SK-N-SH (cell line): ENCODE measurements around the gene PEX10. TPM values are rescaled to one million over a fixed set of nuclear protein-coding genes. Genes with fewer than 3 reads are reported as not detected.

ENCODE experiments used
- CTCF ChIA-PET: fragments of 300-600, 350-600 bp; formaldehyde crosslinking; extraction: SDS; loops from one replicate; lab custom pipeline; 2021; lab: Yijun Ruan, JAX
- POLR2A ChIA-PET: fragments of 350-600 bp; sonication (Branson Sonifier 250); formaldehyde crosslinking; extraction: SDS; loops from one replicate; lab custom pipeline; 2020; ENCODE audit warnings: antibody characterized with exemption, inconsistent platforms; lab: Yijun Ruan, JAX
- DNase-seq: peaks from one replicate; pipeline ENCODE4 v3.0.0; 2012
- H2AFZ ChIP-seq: fragments of 200-600 bp; sonication (generic); 2 replicates; pipeline ENCODE4 v1.8.1; 2016; ENCODE audit warnings: antibody characterized with exemption, mild to moderate bottlenecking, low read depth
- H3F3A ChIP-seq: fragments of 200-600 bp; sonication (generic); replicated peaks from 2 replicates; pipeline ENCODE3; 2016; ENCODE audit warnings: antibody characterized with exemption, mild to moderate bottlenecking; ENCODE audit not compliant: insufficient read depth
- H3K27ac ChIP-seq, 2 experiments: fragments of 200-500 bp in 1 of 2; fragments of 200-600 bp in 1 of 2; sonication (Bioruptor generic) in 1 of 2; sonication (generic), shearing (Covaris generic) in 1 of 2; 2 replicates each; pipeline versions ENCODE4 v1.5.1 to v1.6.1; 2014 to 2016; ENCODE audit warnings: low read depth in 2 of 2, inconsistent platforms in 1 of 2, low read length in 1 of 2, mild to moderate bottlenecking in 1 of 2, mixed read lengths in 1 of 2
- H3K27me3 ChIP-seq: fragments of 200-600 bp; sonication (generic), shearing (Covaris generic); 2 replicates; pipeline ENCODE4 v1.6.1; 2016; ENCODE audit warnings: mixed run types; ENCODE audit not compliant: insufficient read depth
- H3K36me3 ChIP-seq, 2 experiments: fragments of 200-500 bp in 1 of 2; fragments of 200-600 bp in 1 of 2; sonication (Bioruptor generic) in 1 of 2; sonication (generic) in 1 of 2; replicated peaks in 1 of 2; 2 replicates each; pipeline versions ENCODE3 to v1.5.1; 2014 to 2016; ENCODE audit warnings: low read length in 1 of 2, mild to moderate bottlenecking in 1 of 2; ENCODE audit not compliant: insufficient read depth in 2 of 2, control insufficient read depth in 1 of 2
- H3K4me1 ChIP-seq, 2 experiments: fragments of 200-500 bp in 1 of 2; fragments of 200-600 bp in 1 of 2; sonication (Bioruptor generic) in 1 of 2; sonication (generic), shearing (Covaris generic) in 1 of 2; 2 replicates each; pipeline versions ENCODE4 v1.5.1 to v1.6.1; 2014 to 2016; ENCODE audit warnings: low read depth in 1 of 2, low read length in 1 of 2, mixed run types in 1 of 2; ENCODE audit not compliant: insufficient read depth in 2 of 2, control insufficient read depth in 1 of 2
- H3K4me2 ChIP-seq: fragments of 200-600 bp; sonication (generic), shearing (Covaris generic); 2 replicates; pipeline ENCODE4 v1.6.1; 2017; ENCODE audit warnings: mixed run types
- H3K4me3 ChIP-seq, 2 experiments: fragments of 200-500 bp in 1 of 2; fragments of 200-600 bp in 1 of 2; sonication (Bioruptor generic) in 1 of 2; sonication (generic), shearing (Covaris generic) in 1 of 2; 2 replicates each; pipeline versions ENCODE4 v1.5.1 to v1.8.1; 2014 to 2016; ENCODE audit warnings: low read depth in 2 of 2, inconsistent platforms in 1 of 2, low read length in 1 of 2, mild to moderate bottlenecking in 1 of 2, mixed read lengths in 1 of 2, moderate library complexity in 1 of 2
- H3K79me2 ChIP-seq: fragments of 200-600 bp; sonication (generic); 2 replicates; pipeline ENCODE4 v1.8.1; 2017; ENCODE audit warnings: mild to moderate bottlenecking; ENCODE audit not compliant: insufficient read depth
- H3K9ac ChIP-seq: fragments of 200-600 bp; sonication (generic); 2 replicates; pipeline ENCODE4 v1.6.1; 2017; ENCODE audit warnings: mixed run types
- H3K9me2 ChIP-seq: fragments of 200-600 bp; sonication (generic); 2 replicates; pipeline ENCODE4 v1.6.1; 2017; ENCODE audit warnings: mixed run types
- H3K9me3 ChIP-seq: fragments of 200-600 bp; sonication (generic); 2 replicates; pipeline ENCODE4 v1.6.1; 2017; ENCODE audit warnings: mixed run types, mild to moderate bottlenecking, moderate library complexity
- H4K20me1 ChIP-seq: fragments of 200-600 bp; sonication (generic); 2 replicates; pipeline ENCODE4 v1.6.1; 2017; ENCODE audit warnings: mild to moderate bottlenecking, mixed run types; ENCODE audit not compliant: insufficient read depth
- CHD2 ChIP-seq: fragments of 150-350 bp; IDR thresholded peaks from 2 replicates; pipeline ENCODE4 v1.6.1; 2018; ENCODE audit warnings: low read length; ENCODE audit not compliant: partially characterized antibody
- CTCF ChIP-seq: fragments of 200-600 bp; sonication (generic); IDR thresholded peaks from 2 replicates; pipeline ENCODE4 v1.6.1; 2017; ENCODE audit warnings: antibody characterized with exemption, mild to moderate bottlenecking, moderate library complexity
- FOXJ3 ChIP-seq: sonication (generic); formaldehyde crosslinking; IDR thresholded peaks from 2 replicates; pipeline ENCODE4 v1.5.1; 2020; ENCODE audit warnings: mild to moderate bottlenecking, missing genetic modification reagents
- GATA2 ChIP-seq: sonication (generic); formaldehyde crosslinking; IDR thresholded peaks from 2 replicates; pipeline ENCODE4 v1.5.0; 2020; ENCODE audit warnings: mild to moderate bottlenecking, missing genetic modification reagents
- IRF3 ChIP-seq: fragments of 150-350 bp; IDR thresholded peaks from 2 replicates; pipeline ENCODE4 v1.6.1; 2016; ENCODE audit warnings: mild to moderate bottlenecking, low read depth, low read length
- JUND ChIP-seq: IDR thresholded peaks from 2 replicates; pipeline ENCODE4 v1.4.0; 2012
- MXI1 ChIP-seq: IDR thresholded peaks from 2 replicates; pipeline ENCODE4 v1.6.1; 2012; ENCODE audit warnings: mild to moderate bottlenecking, low read depth, low read length, improper control_type of control experiment
- NRF1 ChIP-seq: IDR thresholded peaks from 2 replicates; pipeline ENCODE4 v1.6.1; 2012; ENCODE audit warnings: low read depth, mild to moderate bottlenecking, low read length
- RAD21 ChIP-seq: IDR thresholded peaks from 2 replicates; pipeline ENCODE4 v1.6.1; 2012; ENCODE audit warnings: mild to moderate bottlenecking, low read length
- RCOR1 ChIP-seq: fragments of 150-350 bp; IDR thresholded peaks from 2 replicates; pipeline ENCODE4 v1.6.1; 2017; ENCODE audit warnings: antibody characterized with exemption, low read length
- SMC3 ChIP-seq: IDR thresholded peaks from 2 replicates; pipeline ENCODE4 v1.6.1; 2012; ENCODE audit warnings: low read depth, low read length, improper control_type of control experiment
- TCF12 ChIP-seq: IDR thresholded peaks from 2 replicates; pipeline ENCODE4 v1.4.0; 2012
- TEAD4 ChIP-seq: IDR thresholded peaks from 2 replicates; pipeline ENCODE4 v1.4.0; 2012; ENCODE audit warnings: mild to moderate bottlenecking, borderline replicate concordance; ENCODE audit not compliant: insufficient read depth
- USF1 ChIP-seq: IDR thresholded peaks from 2 replicates; pipeline ENCODE4 v1.4.0; 2012; ENCODE audit warnings: low read depth, borderline replicate concordance
- USF2 ChIP-seq: fragments of 150-350 bp; IDR thresholded peaks from 2 replicates; pipeline ENCODE4 v1.6.1; 2017; ENCODE audit warnings: antibody characterized with exemption, low read length, low read depth, borderline replicate concordance
- ZBTB33 ChIP-seq: IDR thresholded peaks from 2 replicates; pipeline ENCODE4 v1.4.0; 2012; ENCODE audit warnings: low read depth, borderline replicate concordance
- WGBS: methylation state at CpG from one replicate; pipeline ENCODE4 v1.1.6; 2017; ENCODE audit warnings: low lambda C conversion rate; 5-methylcytosine and 5-hydroxymethylcytosine counted together
- polyA plus RNA-seq, 3 experiments: library from polyadenylated mRNA; depleted of rRNA; stranded (reverse); fragments of >200 nt; gene quantifications; 2 replicates each; pipeline ENCODE4 v1.2.3, GENCODE V29; 2012

PEX10 gene
- polyA plus RNA-seq, 1 of the 3 experiments (the other 2 are of a cell fraction): 28.6 TPM

- TF ChIP-seq MXI1: no peak
- Histone ChIP-seq H3K9me2 (no peaks in the 10 kb centered on the region), H4K20me1 (no peaks in the 10 kb centered on the region), H3K36me3 (no peaks in the 10 kb centered on the region), H2AFZ (no peak overlapping the region), H3K27ac (no peak overlapping the region), H3K4me1 (peaks cover 0 to 4% of the 10 kb centered on the region in 2 experiments; a peak in 1 of 4 replicates), H3F3A (no peaks in the 10 kb centered on the region), H3K4me2 (no peak overlapping the region), H3K4me3 (no peak overlapping the region), H3K9me3 (no peaks in the 10 kb centered on the region), H3K9ac (no peak overlapping the region), H3K27me3 (peaks cover 5% of the 10 kb centered on the region; the same call in 1 of the 2 replicates), H3K79me2 (no peaks in the 10 kb centered on the region)
- 77% methylated on average over 11 of the region's 11 CpGs for WGBS
- no peak for DNase-seq
- ChIA-PET CTCF (interaction anchor here (1.5 to 2.7 kb wide), 3 partner anchors 11 to 360 kb away, joined by 3 to 12 read pairs (median 3); no protein-coding TSS in a partner anchor), POLR2A (no interaction called here)
These were observed 13.5 kb upstream of the PEX10 start for GRCh38 chr1:2425892-2426291.

- Histone ChIP-seq H3K9ac (no peak overlapping the region), H3F3A (no peaks in the 10 kb centered on the region)
- POLR2A ChIA-PET: no interaction called here
- TF ChIP-seq USF2: no peak
- no peak for TF ChIP-seq IRF3
- no peak for TF ChIP-seq RAD21
- no peak for TF ChIP-seq TEAD4
- TF ChIP-seq FOXJ3: no peak
- TF ChIP-seq, all 33 proteins: peak for 0
- no peak for DNase-seq
- Histone ChIP-seq H3K4me1 (peaks cover 0 to 4% of the 10 kb centered on the region in 2 experiments; a peak in 1 of 4 replicates), H4K20me1 (no peaks in the 10 kb centered on the region), H3K79me2 (no peaks in the 10 kb centered on the region), H3K9me3 (no peaks in the 10 kb centered on the region), H3K4me3 (no peak overlapping the region), H3K9me2 (no peaks in the 10 kb centered on the region), H3K27me3 (peaks cover 35% of the 10 kb centered on the region), H3K4me2 (no peak overlapping the region), H2AFZ (no peak overlapping the region), H3K36me3 (no peaks in the 10 kb centered on the region), H3K27ac (no peak overlapping the region)
- CTCF ChIA-PET: interaction anchor here (1.0 kb wide), 1 partner anchor 20 kb away, joined by 3 read pairs; no protein-coding TSS in a partner anchor
- WGBS: 49% methylated on average over 4 of the region's 4 CpGs
These were observed 10.2 kb upstream of the PEX10 start for GRCh38 chr1:2422523-2422922.

- POLR2A ChIA-PET: no interaction called here
- CTCF ChIA-PET: interaction anchor here (0.7 to 3.8 kb wide), 6 partner anchors 11 to 1034 kb away, joined by 3 to 12 read pairs (median 8); partner anchors contain the start of gene TTC34
- no CpG with 5 or more reads among the region's 16 CpGs for WGBS
- TF ChIP-seq GATA2 (CRISPR knock-in tag) (no peak), ZBTB33 (no peak), USF1 (no peak), CTCF (no peak), JUND (no peak), SMC3 (no peak), TCF12 (no peak), RCOR1 (no peak), CHD2 (no peak), NRF1 (no peak)
These were observed 7.1 kb upstream of the PEX10 start for GRCh38 chr1:2419416-2419815.

More at GRCh38 chr1:2419416-2419815, 7.1 kb upstream of the PEX10 start:
- Histone ChIP-seq H3K9me3 (no peaks in the 10 kb centered on the region), H3F3A (no peaks in the 10 kb centered on the region), H3K4me1 (peaks cover 0 to 15% of the 10 kb centered on the region in 2 experiments; a peak in 1 of 4 replicates), H3K27ac (no peak overlapping the region), H3K4me3 (no peak overlapping the region), H4K20me1 (no peaks in the 10 kb centered on the region), H3K79me2 (no peaks in the 10 kb centered on the region), H3K27me3 (peaks cover 35% of the 10 kb centered on the region), H3K9ac (no peak overlapping the region), H3K9me2 (no peaks in the 10 kb centered on the region), H3K36me3 (no peaks in the 10 kb centered on the region), H2AFZ (no peak overlapping the region), H3K4me2 (no peak overlapping the region)
- no peak for DNase-seq
